ENCODE results near the gene PLXNA2. TPM values are rescaled to one million over a fixed set of nuclear protein-coding genes. Genes with fewer than 3 reads are reported as not detected.

Gene PLXNA2
- total and polyA plus RNA-seq, 2 donors (not counting 1 experiment from before 2014, with no cell fraction given) = 0.31 to 1.2 TPM

- DNase-seq (no peak), ATAC-seq (ENCODE audit: low read depth) (no peak)
- Mint-ChIP-seq H3K4me1 (no peaks in the 10 kb centered on the region), H3K9me3 (ENCODE audit: insufficient read depth) (no peaks in the 10 kb centered on the region), H3K27me3 (peaks cover 26% of the 10 kb centered on the region), H3K4me3 (no peak overlapping the region), H3K27ac (no peak overlapping the region)
- no peak for TF ChIP-seq CTCF (IDR thresholded peaks at IDR 0.05)
- TF ChIP-seq EZH2 (IDR thresholded peaks at IDR 0.05; ENCODE audit: borderline replicate concordance, insufficient read depth, low read depth, low read length, poor library complexity, severe bottlenecking) = no peak
- Histone ChIP-seq H3K4me3 (ENCODE audit: control extremely low read depth in 1 of 5, extremely low read depth in 1 of 5, insufficient read depth in 1 of 5, low read depth in 2 of 5, low read length in 4 of 5) (no peak overlapping the region), H2AFZ (ENCODE audit: insufficient read depth, low read depth, low read length, poor library complexity, severe bottlenecking) (no peak overlapping the region), H3K27me3 (replicated peaks in 1 of 4; ENCODE audit: control extremely low read depth in 1 of 4, control insufficient read depth in 3 of 4, insufficient read depth in 4 of 4, low read length in 3 of 4) (peaks cover 0 to 9% (median 0%) of the 10 kb centered on the region in 4 experiments), H4K20me1 (ENCODE audit: control insufficient read depth, insufficient read depth, low read length, poor library complexity, severe bottlenecking) (no peaks in the 10 kb centered on the region), H3K36me3 (replicated peaks in 1 of 2; ENCODE audit: control extremely low read depth in 1 of 2, control insufficient read depth in 1 of 2, extremely low read depth in 1 of 2, insufficient read depth in 2 of 2, low read length in 1 of 2) (no peaks in the 10 kb centered on the region), H3K27ac (ENCODE audit: low read length in 2 of 2) (no peak overlapping the region), H3K9ac (ENCODE audit: low read length) (no peak overlapping the region), H3K4me2 (replicated peaks; ENCODE audit: low read depth, low read length, poor library complexity, severe bottlenecking) (no peak overlapping the region), H3K79me2 (ENCODE audit: control insufficient read depth, insufficient read depth, low read length) (no peaks in the 10 kb centered on the region), H3K4me1 (ENCODE audit: control insufficient read depth in 2 of 2, insufficient read depth in 2 of 2, low read length in 2 of 2) (no peaks in the 10 kb centered on the region), H3K9me3 (ENCODE audit: control extremely low read depth in 1 of 3, control insufficient read depth in 2 of 3, insufficient read depth in 1 of 3, low read length in 2 of 3) (no peaks in the 10 kb centered on the region)
- ChIA-PET POLR2A (no interaction called here), CTCF (interaction anchor here (1.0 kb wide), 1 partner anchor 9 kb away, joined by 3 read pairs; no protein-coding TSS in a partner anchor)
- intact Hi-C loops (cut with micrococcal nuclease) = no loop called here
- 20% methylated on average over 4 of the region's 5 CpGs for WGBS (ENCODE audit: insufficient coverage)
Observed at GRCh38 chr1:207972337-207972736, 271.8 kb downstream of the PLXNA2 start.

Small RNA genes lying within 50 kb of the gene (small RNA-seq; reads per million reads assigned to genes)
- gene AL606753.1 (ENCODE audit: insufficient read length, low read depth, low replicate concordance) = not detected
